Ramos (cell line): ENCODE results near the gene FPR2.
"Not testable (repeated sequence)": the region's sequence is repeated elsewhere in the genome, so short reads cannot be mapped to it uniquely, and the experiment has no call there.

Experiments
- in situ Hi-C: fragments of 300-500 bp; cut with MboI; formaldehyde crosslinking; loops from one replicate; pipeline ENCODE4 v1.14.3; 2022; ENCODE audit warnings: low sequenced_read_pairs; ENCODE audit not compliant: unreplicated experiment

FPR2 gene

GRCh38 chr19:51800473-51801244 lies 39.7 kb downstream of the FPR2 start:
- in situ Hi-C loops = no loop called here

- in situ Hi-C loops = no loop called here
Observed at GRCh38 chr19:51802775-51803174, 41.8 kb downstream of the FPR2 start.

GRCh38 chr19:51803519-51803918 lies 42.5 kb downstream of the FPR2 start:
- in situ Hi-C loops = no loop called here

GRCh38 chr19:51803967-51804366 lies 43.0 kb downstream of the FPR2 start:
- in situ Hi-C loops = no loop called here

GRCh38 chr19:51804789-51805188 lies 43.8 kb downstream of the FPR2 start:
- in situ Hi-C loops = not testable (repeated sequence)

- in situ Hi-C loops = not testable (repeated sequence)
Observed at GRCh38 chr19:51805396-51805795, 44.4 kb downstream of the FPR2 start.

- in situ Hi-C loops = not testable (repeated sequence)
Observed at GRCh38 chr19:51806571-51806970, 45.6 kb downstream of the FPR2 start.

GRCh38 chr19:51807111-51807701 lies 46.2 kb downstream of the FPR2 start:
- in situ Hi-C loops = no loop called here

GRCh38 chr19:51807925-51808324 lies 46.9 kb downstream of the FPR2 start:
- in situ Hi-C loops = no loop called here

GRCh38 chr19:51808333-51808986 lies 47.5 kb downstream of the FPR2 start:
- in situ Hi-C loops = no loop called here

- in situ Hi-C loops = no loop called here
Observed at GRCh38 chr19:51809787-51810186, 48.8 kb downstream of the FPR2 start.

GRCh38 chr19:51810223-51810622 lies 49.2 kb downstream of the FPR2 start:
- in situ Hi-C loops = no loop called here

- in situ Hi-C loops = no loop called here
Observed at GRCh38 chr19:51811344-51811743, 50.4 kb downstream of the FPR2 start.

GRCh38 chr19:51815043-51815442 lies 54.1 kb downstream of the FPR2 start:
- in situ Hi-C loops = no loop called here

- in situ Hi-C loops = no loop called here
Observed at GRCh38 chr19:51816711-51817110, 55.7 kb downstream of the FPR2 start.

- in situ Hi-C loops = no loop called here
Observed at GRCh38 chr19:51820011-51820410, 59.0 kb downstream of the FPR2 start.
